Measurements from ENCODE around the gene DIO3. TPM values are rescaled to one million over a fixed set of nuclear protein-coding genes. Genes with fewer than 3 reads are reported as not detected.
"Not testable (repeated sequence)": the region's sequence is repeated elsewhere in the genome, so short reads cannot be mapped to it uniquely, and the experiment has no call there.

DIO3 gene
- total RNA-seq, 1 experiment from 2014 or later = 0.26 TPM

DNA sequence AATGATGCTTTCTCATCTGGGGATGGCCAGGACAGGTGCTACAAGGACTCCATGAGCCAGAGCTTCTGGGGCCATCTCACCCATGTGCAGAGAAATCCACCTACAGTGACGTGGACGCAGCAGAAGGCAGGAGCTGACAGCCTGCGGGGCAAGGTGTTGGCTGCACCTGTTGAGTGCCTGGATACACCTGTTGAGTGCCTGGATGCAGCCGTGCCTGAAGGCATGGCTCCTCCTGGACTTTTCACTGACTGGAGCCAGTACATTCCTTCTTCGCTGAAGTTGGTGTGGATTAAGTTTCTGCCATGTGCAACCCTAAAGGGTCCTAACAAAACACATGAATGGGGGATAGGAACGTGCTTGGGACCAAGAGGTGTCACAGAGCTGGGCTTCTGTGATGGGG, 7.4 kb upstream of the DIO3 start:
- intact Hi-C loops (cut with micrococcal nuclease; ENCODE audit: unreplicated experiment) = loop anchor here (2.0 to 10.0 kb wide), 2 partner anchors 77 to 811 kb away; partner anchors contain the start of genes CINP and TECPR2
- Histone ChIP-seq H2AFZ (no peak overlapping the region), H3K4me2 (no peak overlapping the region), H3K27ac (no peak overlapping the region), H3K4me1 (replicated peaks; ENCODE audit: insufficient read depth) (peaks cover 29% of the 10 kb centered on the region), H3K27me3 (ENCODE audit: insufficient read depth, low read depth) (no peaks in the 10 kb centered on the region), H3K79me2 (ENCODE audit: low read depth) (no peaks in the 10 kb centered on the region), H3K4me3 (no peak overlapping the region), H3K9me2 (ENCODE audit: insufficient read depth) (no peaks in the 10 kb centered on the region), H3F3A (ENCODE audit: insufficient read depth, low read depth) (peaks cover 25% of the 10 kb centered on the region; the same call in 1 of the 2 replicates), H3K9me3 (ENCODE audit: insufficient read depth, low read depth) (no peaks in the 10 kb centered on the region), H3K36me3 (ENCODE audit: low read depth) (no peaks in the 10 kb centered on the region), H4K20me1 (ENCODE audit: insufficient read depth) (no peaks in the 10 kb centered on the region)
- no TSS peak for BruUV-seq (replicated peaks)
- POLR2A ChIA-PET (ENCODE audit: unreplicated experiment) = no interaction called here
- no peak for DNase-seq
- TF ChIP-seq CTCF (conservative IDR thresholded peaks at IDR 0.05) = no peak
- no peak for TF ChIP-seq EZH2 (IDR thresholded peaks at IDR 0.05; ENCODE audit: low read depth)
- CTCF ChIA-PET = no interaction called here

GRCh38 chr14:101554991-101555668, 6.2 kb upstream of the DIO3 start:
- intact Hi-C loops (cut with micrococcal nuclease; ENCODE audit: unreplicated experiment) = loop anchor here (10.0 kb wide), 1 partner anchor 810 kb away; the partner anchor contains the start of genes CINP and TECPR2
- peaks cover 26% of the 10 kb centered on the region; the same call in 1 of the 2 replicates for H3F3A ChIP-seq (ENCODE audit: insufficient read depth, low read depth)
- H4K20me1 ChIP-seq (ENCODE audit: insufficient read depth) = no peaks in the 10 kb centered on the region
- no peaks in the 10 kb centered on the region for H3K79me2 ChIP-seq (ENCODE audit: low read depth)
- H2AFZ ChIP-seq = no peak overlapping the region
- ChIA-PET CTCF (no interaction called here), POLR2A (ENCODE audit: unreplicated experiment) (interaction anchor here (0.6 kb wide), 1 partner anchor 74 kb away, joined by 13 read pairs; no protein-coding TSS in a partner anchor)
- no peaks in the 10 kb centered on the region for H3K27me3 ChIP-seq (ENCODE audit: insufficient read depth, low read depth)
- H3K36me3 ChIP-seq (ENCODE audit: low read depth) = no peaks in the 10 kb centered on the region
- TF ChIP-seq EZH2 (IDR thresholded peaks at IDR 0.05; ENCODE audit: low read depth) = no peak
- no peak for TF ChIP-seq CTCF (conservative IDR thresholded peaks at IDR 0.05)
- H3K9me3 ChIP-seq (ENCODE audit: insufficient read depth, low read depth) = no peaks in the 10 kb centered on the region
- no peak overlapping the region for H3K4me3 ChIP-seq
- DNase-seq = no peak
- H3K27ac ChIP-seq = no peak overlapping the region
- H3K9me2 ChIP-seq (ENCODE audit: insufficient read depth) = no peaks in the 10 kb centered on the region
- no peak overlapping the region for H3K4me2 ChIP-seq
- BruUV-seq (replicated peaks) = no TSS peak
- H3K4me1 ChIP-seq (replicated peaks; ENCODE audit: insufficient read depth) = peaks cover 29% of the 10 kb centered on the region

DNA sequence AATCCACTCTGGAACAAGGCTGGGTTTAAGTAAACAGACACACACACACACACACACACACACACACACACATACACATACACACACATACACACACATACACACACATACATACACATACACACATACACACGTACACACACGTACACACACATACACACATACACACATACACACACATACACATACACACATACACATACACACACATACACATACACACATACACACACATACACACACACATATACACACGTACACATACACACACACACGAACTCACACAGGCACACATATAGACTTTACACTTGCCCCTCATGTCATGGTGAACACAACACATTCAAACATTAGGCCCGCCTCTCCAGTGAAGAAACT, 5.6 kb upstream of the DIO3 start:
- Histone ChIP-seq H3F3A (ENCODE audit: insufficient read depth, low read depth) (peaks cover 26% of the 10 kb centered on the region; the same call in 1 of the 2 replicates), H3K4me1 (replicated peaks; ENCODE audit: insufficient read depth) (peaks cover 29% of the 10 kb centered on the region)
- H3K27ac ChIP-seq; H3K79me2 ChIP-seq (ENCODE audit: low read depth); H2AFZ ChIP-seq; H4K20me1 ChIP-seq (ENCODE audit: insufficient read depth); DNase-seq; H3K36me3 ChIP-seq (ENCODE audit: low read depth); H3K9me2 ChIP-seq (ENCODE audit: insufficient read depth); H3K9me3 ChIP-seq (ENCODE audit: insufficient read depth, low read depth); H3K4me2 ChIP-seq; BruUV-seq (replicated peaks); H3K27me3 ChIP-seq (ENCODE audit: insufficient read depth, low read depth); H3K4me3 ChIP-seq; CTCF ChIA-PET: not testable (repeated sequence)
- POLR2A ChIA-PET (ENCODE audit: unreplicated experiment) = interaction anchor here (0.6 kb wide), 1 partner anchor 75 kb away, joined by 13 read pairs; no protein-coding TSS in a partner anchor
- intact Hi-C loops (cut with micrococcal nuclease; ENCODE audit: unreplicated experiment) = loop anchor here (10.0 kb wide), 1 partner anchor 809 kb away; the partner anchor contains the start of genes CINP and TECPR2
